NT2/D1 (cell line): ENCODE results near the gene PHLDB3.

Experiments
- SUZ12 ChIP-seq: IDR thresholded peaks from 2 replicates; pipeline ENCODE4 v1.6.1; 2011; ENCODE audit not compliant: insufficient read length, insufficient read depth; ENCODE audit errors: extremely low read depth
- YY1 ChIP-seq: IDR thresholded peaks from 2 replicates; pipeline ENCODE4 v1.6.1; 2011; ENCODE audit not compliant: insufficient read length, insufficient read depth
- ZNF274 ChIP-seq: IDR thresholded peaks from 2 replicates; pipeline ENCODE4 v1.6.1; 2011; ENCODE audit warnings: mild to moderate bottlenecking, low read depth, low read length

DNA sequence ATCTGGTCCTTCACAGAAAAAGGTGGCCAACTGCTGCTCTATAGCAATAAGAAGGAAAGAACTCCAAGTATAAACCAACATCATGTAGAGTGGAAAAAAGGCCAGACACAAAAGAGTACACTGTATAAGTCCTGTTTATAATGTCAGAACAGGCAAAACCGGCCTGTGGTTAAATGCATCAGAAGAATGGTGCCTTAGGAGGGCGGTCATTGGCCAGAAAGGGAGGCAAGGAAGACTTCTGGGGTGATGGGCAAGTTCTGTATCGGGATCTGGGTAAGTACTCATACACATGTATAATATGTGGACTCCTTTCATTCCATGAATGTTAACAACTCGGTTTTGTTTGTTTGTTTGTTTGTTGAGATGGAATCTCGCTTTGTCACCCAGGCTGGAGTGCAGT is 18.4 kb upstream of the PHLDB3 start:
- no peak for TF ChIP-seq SUZ12
- TF ChIP-seq YY1, result no peak
- no peak for TF ChIP-seq ZNF274
